Loucy (cell line): ENCODE measurements around the gene PANX2.

Experiments used
- H2AFZ ChIP-seq: fragments of 200-600 bp; sonication (generic); 2 replicates; pipeline ENCODE4 v1.6.0; 2016; ENCODE audit warnings: antibody characterized with exemption, mild to moderate bottlenecking, low read length, moderate library complexity
- H3F3A ChIP-seq: fragments of 200-600 bp; 2 replicates; pipeline ENCODE4 v1.6.0; 2016; ENCODE audit warnings: antibody characterized with exemption, low read depth, mild to moderate bottlenecking
- H3K27me3 ChIP-seq: fragments of 200-600 bp; sonication (generic); 2 replicates; pipeline ENCODE4 v1.6.1; 2014; ENCODE audit warnings: low read length, mild to moderate bottlenecking; ENCODE audit not compliant: insufficient read depth, poor library complexity, severe bottlenecking
- H3K36me3 ChIP-seq: fragments of 200-600 bp; sonication (generic); 2 replicates; pipeline ENCODE4 v1.6.1; 2016; ENCODE audit warnings: low read length; ENCODE audit not compliant: insufficient read depth
- H3K4me1 ChIP-seq: fragments of 200-600 bp; sonication (generic); 2 replicates; pipeline ENCODE4 v1.5.1; 2014; ENCODE audit warnings: low read length, mild to moderate bottlenecking; ENCODE audit not compliant: insufficient read depth, poor library complexity, severe bottlenecking
- H3K4me2 ChIP-seq: fragments of 200-600 bp; sonication (generic); 2 replicates; pipeline ENCODE4 v1.6.0; 2014; ENCODE audit warnings: antibody characterized with exemption, low read length, low read depth, mild to moderate bottlenecking; ENCODE audit not compliant: poor library complexity, severe bottlenecking
- H3K4me3 ChIP-seq: fragments of 200-600 bp; sonication (generic); 2 replicates; pipeline ENCODE4 v1.5.1; 2014; ENCODE audit warnings: low read length, mild to moderate bottlenecking, mixed read lengths; ENCODE audit not compliant: poor library complexity, severe bottlenecking
- H3K79me2 ChIP-seq: fragments of 200-600 bp; sonication (generic); 2 replicates; pipeline ENCODE4 v1.6.1; 2014; ENCODE audit warnings: low read length; ENCODE audit not compliant: insufficient read depth
- H3K9ac ChIP-seq: fragments of 200-600 bp; sonication (generic); 2 replicates; pipeline ENCODE4 v1.6.0; 2014; ENCODE audit warnings: mild to moderate bottlenecking, low read depth, low read length, moderate library complexity; ENCODE audit not compliant: poor library complexity, severe bottlenecking
- H3K9me2 ChIP-seq: fragments of 200-600 bp; sonication (generic); replicated peaks from 2 replicates; pipeline ENCODE4 v1.6.1; 2016; ENCODE audit warnings: low read depth, low read length, mixed read lengths
- H3K9me3 ChIP-seq: fragments of 200-600 bp; sonication (generic); 2 replicates; pipeline ENCODE4 v1.6.1; 2014; ENCODE audit warnings: mild to moderate bottlenecking, antibody characterized with exemption, low read length, low read depth; ENCODE audit not compliant: insufficient read depth
- H4K20me1 ChIP-seq: fragments of 200-600 bp; sonication (generic); 2 replicates; pipeline ENCODE4 v1.6.0; 2014; ENCODE audit warnings: antibody characterized with exemption, low read length, mild to moderate bottlenecking; ENCODE audit not compliant: insufficient read depth, poor library complexity, severe bottlenecking
- EZH2phosphoT487 ChIP-seq: fragments of 200-600 bp; IDR thresholded peaks from 2 replicates; pipeline ENCODE4 v1.6.1; 2018; ENCODE audit warnings: antibody characterized with exemption, mild to moderate bottlenecking, moderate library complexity, borderline replicate concordance
- TF ChIP-seq, protein P1 (sequence below): fragments of 200-600 bp; sonication (generic); conservative IDR thresholded peaks from 2 replicates; pipeline ENCODE4 v1.5.1; 2014; ENCODE audit warnings: mild to moderate bottlenecking, antibody characterized with exemption, low read length

Gene PANX2

DNA sequence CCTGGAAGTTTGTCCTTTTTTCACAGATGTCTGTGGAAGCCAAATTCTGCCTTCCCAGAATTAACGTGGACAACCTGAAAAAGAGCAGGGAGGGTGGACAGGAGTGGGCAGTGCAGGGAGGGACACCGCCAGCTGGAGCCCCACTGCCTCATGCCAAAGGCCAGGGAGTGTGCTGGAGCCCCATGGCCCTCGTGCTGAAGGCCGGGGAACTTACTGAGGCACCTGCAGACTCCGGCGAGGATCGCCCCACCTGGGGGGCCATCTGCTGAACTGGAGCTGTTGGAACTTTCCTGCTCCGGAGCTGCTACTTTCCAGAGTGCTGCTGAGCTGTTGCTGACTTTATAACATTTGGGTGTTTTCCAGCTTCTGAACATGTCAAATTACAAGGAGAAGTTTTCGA, 45.5 kb upstream of the PANX2 start:
- Histone ChIP-seq H3K36me3 (no peaks in the 10 kb centered on the region), H3K79me2 (no peaks in the 10 kb centered on the region), H4K20me1 (no peaks in the 10 kb centered on the region), H3K9ac (no peak overlapping the region), H3F3A (no peaks in the 10 kb centered on the region), H3K9me2 (no peaks in the 10 kb centered on the region), H3K4me2 (no peak overlapping the region), H3K4me1 (no peaks in the 10 kb centered on the region), H2AFZ (no peak overlapping the region), H3K27me3 (no peaks in the 10 kb centered on the region), H3K4me3 (no peak overlapping the region), H3K9me3 (no peaks in the 10 kb centered on the region)
- TF ChIP-seq, protein P1, sequence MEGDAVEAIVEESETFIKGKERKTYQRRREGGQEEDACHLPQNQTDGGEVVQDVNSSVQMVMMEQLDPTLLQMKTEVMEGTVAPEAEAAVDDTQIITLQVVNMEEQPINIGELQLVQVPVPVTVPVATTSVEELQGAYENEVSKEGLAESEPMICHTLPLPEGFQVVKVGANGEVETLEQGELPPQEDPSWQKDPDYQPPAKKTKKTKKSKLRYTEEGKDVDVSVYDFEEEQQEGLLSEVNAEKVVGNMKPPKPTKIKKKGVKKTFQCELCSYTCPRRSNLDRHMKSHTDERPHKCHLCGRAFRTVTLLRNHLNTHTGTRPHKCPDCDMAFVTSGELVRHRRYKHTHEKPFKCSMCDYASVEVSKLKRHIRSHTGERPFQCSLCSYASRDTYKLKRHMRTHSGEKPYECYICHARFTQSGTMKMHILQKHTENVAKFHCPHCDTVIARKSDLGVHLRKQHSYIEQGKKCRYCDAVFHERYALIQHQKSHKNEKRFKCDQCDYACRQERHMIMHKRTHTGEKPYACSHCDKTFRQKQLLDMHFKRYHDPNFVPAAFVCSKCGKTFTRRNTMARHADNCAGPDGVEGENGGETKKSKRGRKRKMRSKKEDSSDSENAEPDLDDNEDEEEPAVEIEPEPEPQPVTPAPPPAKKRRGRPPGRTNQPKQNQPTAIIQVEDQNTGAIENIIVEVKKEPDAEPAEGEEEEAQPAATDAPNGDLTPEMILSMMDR: no peak
- TF ChIP-seq EZH2phosphoT487: no peak

DNA sequence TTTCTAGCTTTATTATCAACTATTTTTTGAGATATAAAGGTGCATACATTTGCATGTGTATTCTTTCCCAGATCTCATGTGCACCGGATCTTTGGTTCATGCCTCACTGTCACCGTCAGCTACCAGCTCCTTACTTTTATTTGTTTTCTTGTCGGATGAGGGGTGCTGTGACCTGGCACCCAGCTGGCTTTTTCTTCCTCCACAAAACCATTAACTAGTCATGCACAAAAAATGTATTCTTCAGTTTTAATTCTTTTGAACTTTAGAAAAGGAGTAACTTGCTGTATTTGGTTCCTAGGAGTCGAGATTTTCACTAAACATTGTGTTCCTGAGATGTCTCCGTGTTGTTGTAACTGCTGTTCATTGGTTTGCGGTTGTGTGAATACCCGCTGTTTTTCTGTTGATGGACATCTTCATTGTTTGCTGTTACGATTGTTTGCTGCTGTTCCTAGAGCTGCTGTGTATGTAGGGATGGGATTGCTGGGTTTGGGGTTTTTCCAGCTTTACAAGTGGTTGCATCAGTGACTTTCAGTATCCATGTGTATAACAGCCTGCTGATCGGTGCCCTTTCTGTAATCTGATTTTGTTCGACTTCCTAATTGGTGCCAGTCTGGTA, 41.3 kb upstream of the PANX2 start:
- H3K9me2 ChIP-seq: no peaks in the 10 kb centered on the region
- H3K4me3 ChIP-seq: no peak overlapping the region
- no peaks in the 10 kb centered on the region for H3K4me1 ChIP-seq
- H3K36me3 ChIP-seq: no peaks in the 10 kb centered on the region
- no peaks in the 10 kb centered on the region for H3F3A ChIP-seq
- no peak overlapping the region for H3K9ac ChIP-seq
- H2AFZ ChIP-seq: no peak overlapping the region
- no peak overlapping the region for H3K4me2 ChIP-seq
- no peaks in the 10 kb centered on the region for H3K9me3 ChIP-seq
- no peaks in the 10 kb centered on the region for H3K27me3 ChIP-seq
- no peak for TF ChIP-seq EZH2phosphoT487
- TF ChIP-seq, protein P1: no peak
- no peaks in the 10 kb centered on the region for H4K20me1 ChIP-seq
- H3K79me2 ChIP-seq: no peaks in the 10 kb centered on the region

DNA sequence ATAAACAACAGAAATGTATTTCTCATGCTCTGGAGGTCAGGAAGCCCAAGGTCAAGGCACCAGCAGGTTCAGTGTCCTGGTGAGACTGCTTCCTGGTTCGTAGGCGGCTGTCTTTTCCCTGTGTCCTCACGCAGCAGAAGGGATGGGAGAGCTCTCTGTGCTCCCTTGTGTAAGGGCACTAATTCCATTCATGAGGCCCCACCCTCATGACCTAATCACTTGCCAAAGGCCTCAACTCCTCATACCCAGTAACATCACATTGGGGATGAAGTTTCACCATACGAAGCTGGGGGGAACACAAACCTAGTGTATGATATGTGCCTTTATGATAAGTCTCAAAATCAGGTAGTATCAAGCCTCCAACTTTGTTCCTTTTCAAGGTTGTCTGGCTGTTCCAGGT, 38.6 kb upstream of the PANX2 start:
- TF ChIP-seq, protein P1: no peak
- TF ChIP-seq EZH2phosphoT487: no peak
- Histone ChIP-seq H3K4me1 (no peaks in the 10 kb centered on the region), H3K9me3 (no peaks in the 10 kb centered on the region), H3K79me2 (no peaks in the 10 kb centered on the region), H3K9ac (no peak overlapping the region), H3K4me3 (no peak overlapping the region), H3K27me3 (no peaks in the 10 kb centered on the region), H3F3A (no peaks in the 10 kb centered on the region), H3K4me2 (no peak overlapping the region), H4K20me1 (no peaks in the 10 kb centered on the region), H2AFZ (no peak overlapping the region), H3K9me2 (no peaks in the 10 kb centered on the region), H3K36me3 (no peaks in the 10 kb centered on the region)
